Mesothelial cell of epicardium (in vitro differentiated cells): ENCODE data around the gene TAGAP. TPM values are rescaled to one million over a fixed set of nuclear protein-coding genes. Genes with fewer than 3 reads are reported as not detected.
"Not testable (repeated sequence)": the region's sequence is repeated elsewhere in the genome, so short reads cannot be mapped to it uniquely, and the experiment has no call there.

Source experiments
- DNase-seq, 2 experiments: peaks; one replicate each; pipeline ENCODE4 v3.0.0; 2021; ENCODE audit warnings: low spot score in 2 of 2; ENCODE audit not compliant: unreplicated experiment in 2 of 2
- H3K27ac Mint-ChIP-seq: 2 replicates; pipeline ENCODE4 v1.8.0; 2021; ENCODE audit warnings: mixed read lengths
- H3K27me3 Mint-ChIP-seq: 2 replicates; pipeline ENCODE4 v1.8.0; 2021; ENCODE audit warnings: low read depth, mixed read lengths
- H3K36me3 Mint-ChIP-seq: 2 replicates; pipeline ENCODE4 v1.8.0; 2021; ENCODE audit warnings: mixed read lengths
- H3K4me1 Mint-ChIP-seq: 2 replicates; pipeline ENCODE4 v1.8.0; 2021; ENCODE audit warnings: mixed read lengths
- H3K4me3 Mint-ChIP-seq: 2 replicates; pipeline ENCODE4 v1.8.0; 2021; ENCODE audit warnings: mild to moderate bottlenecking, moderate library complexity, mixed read lengths
- H3K9me3 Mint-ChIP-seq: 2 replicates; pipeline ENCODE4 v1.8.0; 2021; ENCODE audit warnings: mixed read lengths
- CTCF ChIP-seq: fragments of 200-600 bp; sonication (generic); IDR thresholded peaks from one replicate; pipeline ENCODE4 v1.5.0; 2021; ENCODE audit warnings: antibody characterized with exemption; ENCODE audit not compliant: unreplicated experiment
- total RNA-seq: library from RNA; stranded (reverse); gene quantifications from 3 replicates; pipeline ENCODE4 v1.2.1, GENCODE V29; 2021

TAGAP gene
- total RNA-seq, 1 donor from 2014 or later: 0.16 TPM

- H3K4me1 Mint-ChIP-seq: peaks cover 7% of the 10 kb centered on the region
- no peaks in the 10 kb centered on the region for H3K9me3 Mint-ChIP-seq
- H3K4me3 Mint-ChIP-seq: no peak overlapping the region
- H3K27ac Mint-ChIP-seq: no peak overlapping the region
- DNase-seq: no peak
- no peak for TF ChIP-seq CTCF
- H3K36me3 Mint-ChIP-seq: no peaks in the 10 kb centered on the region
- H3K27me3 Mint-ChIP-seq: no peaks in the 10 kb centered on the region
These were observed 31.6 kb downstream of the TAGAP start for GRCh38 chr6:159013229-159013628.

- TF ChIP-seq CTCF: no peak
- H3K36me3 Mint-ChIP-seq: no peaks in the 10 kb centered on the region
- no peak for DNase-seq
- no peaks in the 10 kb centered on the region for H3K9me3 Mint-ChIP-seq
- H3K27ac Mint-ChIP-seq: peak overlapping the region; percentile 5
- H3K4me1 Mint-ChIP-seq: peaks cover 4% of the 10 kb centered on the region
- H3K4me3 Mint-ChIP-seq: no peak overlapping the region
- H3K27me3 Mint-ChIP-seq: no peaks in the 10 kb centered on the region
These were observed 32.6 kb downstream of the TAGAP start for GRCh38 chr6:159012201-159012600.

GRCh38 chr6:159010037-159010612, 34.7 kb downstream of the TAGAP start:
- not testable (repeated sequence) for H3K27ac Mint-ChIP-seq, DNase-seq, H3K4me3 Mint-ChIP-seq, H3K4me1 Mint-ChIP-seq, H3K9me3 Mint-ChIP-seq, H3K36me3 Mint-ChIP-seq, H3K27me3 Mint-ChIP-seq

DNA sequence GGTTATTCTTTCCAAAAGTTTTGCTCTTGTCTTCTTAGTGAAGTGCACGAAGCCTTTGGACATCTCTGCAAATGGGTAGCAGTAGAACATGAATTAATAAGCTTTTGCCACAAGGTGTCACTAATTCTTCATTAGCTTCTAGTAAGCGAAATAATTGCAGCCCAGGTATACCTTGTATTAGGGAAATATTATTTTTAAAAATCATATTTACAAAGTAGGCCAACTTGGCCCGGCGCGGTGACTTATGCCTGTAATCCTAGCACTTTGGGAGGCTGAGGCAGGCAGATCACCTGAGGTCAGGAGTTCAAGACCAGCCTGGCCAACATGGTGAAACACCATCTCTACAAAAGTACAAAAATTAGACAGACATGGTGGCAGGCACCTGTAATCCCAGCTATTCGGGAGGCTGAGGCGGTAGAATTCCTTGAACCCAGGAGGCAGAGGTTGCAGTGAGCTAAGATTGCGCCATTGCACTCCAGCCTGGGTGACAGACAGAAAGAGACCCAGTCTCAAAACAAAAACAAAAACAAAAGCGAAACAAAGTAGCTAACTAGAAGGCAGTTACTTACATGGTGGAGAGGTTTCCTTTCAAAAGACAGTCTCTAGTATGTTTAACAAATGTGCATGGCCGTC, 36.0 kb downstream of the TAGAP start:
- Mint-ChIP-seq H3K36me3 (no peaks in the 10 kb centered on the region), H3K27ac (no peak overlapping the region), H3K27me3 (no peaks in the 10 kb centered on the region), H3K4me3 (no peak overlapping the region), H3K9me3 (no peaks in the 10 kb centered on the region), H3K4me1 (peaks cover 4% of the 10 kb centered on the region)
- TF ChIP-seq CTCF: no peak
- no peak for DNase-seq

GRCh38 chr6:159007510-159007909, 37.3 kb downstream of the TAGAP start:
- H3K27me3 Mint-ChIP-seq: no peaks in the 10 kb centered on the region
- H3K4me1 Mint-ChIP-seq: peaks cover 4% of the 10 kb centered on the region
- H3K9me3 Mint-ChIP-seq: no peaks in the 10 kb centered on the region
- DNase-seq: no peak
- no peak overlapping the region for H3K27ac Mint-ChIP-seq
- no peak overlapping the region for H3K4me3 Mint-ChIP-seq
- no peak for TF ChIP-seq CTCF
- H3K36me3 Mint-ChIP-seq: peaks cover 3% of the 10 kb centered on the region

DNA sequence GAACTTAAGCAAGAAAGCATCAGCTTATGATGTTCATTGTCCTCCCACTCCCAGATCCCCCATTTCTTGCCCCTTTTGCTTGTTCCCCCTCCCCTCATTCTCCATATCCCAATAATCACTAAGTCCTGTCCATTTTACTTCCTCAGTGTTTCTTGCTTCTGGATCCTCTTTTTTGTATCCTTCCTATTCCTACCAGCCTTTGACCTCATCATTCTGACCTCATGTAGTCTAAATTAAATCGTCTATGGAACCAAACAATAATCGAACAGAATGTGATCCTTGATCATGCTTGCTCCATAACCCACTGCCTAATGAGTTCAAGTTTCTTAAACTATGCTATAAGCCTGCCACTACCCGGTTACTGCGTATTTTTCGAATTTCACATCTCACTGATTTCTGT, 39.4 kb downstream of the TAGAP start:
- no peak overlapping the region for H3K4me3 Mint-ChIP-seq
- H3K4me1 Mint-ChIP-seq: peaks cover 5% of the 10 kb centered on the region
- H3K27me3 Mint-ChIP-seq: no peaks in the 10 kb centered on the region
- no peak overlapping the region for H3K27ac Mint-ChIP-seq
- no peaks in the 10 kb centered on the region for H3K9me3 Mint-ChIP-seq
- peaks cover 3% of the 10 kb centered on the region for H3K36me3 Mint-ChIP-seq
- no peak for DNase-seq
- no peak for TF ChIP-seq CTCF
